Caco-2 (cell line): ENCODE results near the gene DIRAS1. TPM values are rescaled to one million over a fixed set of nuclear protein-coding genes. Genes with fewer than 3 reads are reported as not detected.

ENCODE experiments used
- BruUV-seq: library from RNA; stranded (reverse); fragments of 400-500 nt; replicated peaks from 2 replicates; lab custom pipeline; 2021; lab: Mats Ljungman, UMichigan
- CTCF ChIA-PET: fragments of 300-600 bp; sonication (Branson Sonifier 250); formaldehyde crosslinking; loops from one replicate; lab custom pipeline; 2022; ENCODE audit warnings: antibody characterized with exemption; lab: Charles Lee
- POLR2A ChIA-PET: fragments of 300-600 bp; sonication (Branson Sonifier 250); formaldehyde crosslinking; loops from one replicate; lab custom pipeline; 2022; ENCODE audit warnings: antibody characterized with exemption; lab: Charles Lee
- DNase-seq, 2 experiments: peaks; one replicate each; pipeline versions ENCODE4 v3.0.0 to v3.0.0-alpha.2; 2020 to 2022
- H3K27me3 ChIP-seq: replicated peaks from 2 replicates; pipeline ENCODE4 v1.6.0; 2011; ENCODE audit warnings: low read length; ENCODE audit not compliant: control insufficient read depth, insufficient read depth
- H3K36me3 ChIP-seq: 2 replicates; pipeline ENCODE4 v1.5.1; 2011; ENCODE audit warnings: low read length; ENCODE audit not compliant: control insufficient read depth, insufficient read depth
- H3K4me1 ChIP-seq: fragments of 250-450 bp; sonication (Bioruptor Pico); 2 replicates; pipeline ENCODE4 v1.5.1; 2020; ENCODE audit warnings: mild to moderate bottlenecking
- H3K4me3 ChIP-seq: 2 replicates; pipeline ENCODE4 v1.5.1; 2011; ENCODE audit warnings: low read depth, mild to moderate bottlenecking, control low read depth, low read length
- H3K9me3 ChIP-seq: fragments of 250-450 bp; sonication (Bioruptor Pico); 2 replicates; pipeline ENCODE4 v1.5.1; 2020; ENCODE audit warnings: mild to moderate bottlenecking, moderate library complexity
- H3K27ac Mint-ChIP-seq: one replicate; pipeline ENCODE4 v1.8.0; 2022; ENCODE audit warnings: mixed read lengths; ENCODE audit not compliant: unreplicated experiment
- H3K27me3 Mint-ChIP-seq: one replicate; pipeline ENCODE4 v1.8.0; 2022; ENCODE audit warnings: mixed read lengths; ENCODE audit not compliant: insufficient read depth, unreplicated experiment
- H3K36me3 Mint-ChIP-seq: one replicate; pipeline ENCODE4 v1.8.0; 2022; ENCODE audit warnings: mild to moderate bottlenecking, mixed read lengths; ENCODE audit not compliant: insufficient read depth, unreplicated experiment
- H3K4me1 Mint-ChIP-seq: one replicate; pipeline ENCODE4 v1.8.0; 2022; ENCODE audit warnings: low read depth, mixed read lengths; ENCODE audit not compliant: unreplicated experiment
- H3K4me3 Mint-ChIP-seq: one replicate; pipeline ENCODE4 v1.8.0; 2022; ENCODE audit warnings: mild to moderate bottlenecking, moderate library complexity, mixed read lengths; ENCODE audit not compliant: unreplicated experiment
- H3K9me3 Mint-ChIP-seq: one replicate; pipeline ENCODE4 v1.8.0; 2022; ENCODE audit warnings: mixed read lengths; ENCODE audit not compliant: unreplicated experiment
- intact Hi-C: fragments of 100-400 bp; cut with micrococcal nuclease; formaldehyde crosslinking; loops from one replicate; pipeline ENCODE4 v1.10.0; 2022; ENCODE audit not compliant: unreplicated experiment
- total RNA-seq: library from RNA; stranded (reverse); gene quantifications from 2 replicates; pipeline ENCODE4 v1.2.3, GENCODE V29; 2022
- TF ChIP-seq, protein P1 (sequence below), 2 experiments: fragments of 200-600 bp in 1 of 2; IDR thresholded peaks; 1 replicate in 1 of 2; 2 replicates in 1 of 2; pipeline versions ENCODE4 v1.5.1 to v1.8.0; 2011 to 2022; ENCODE audit warnings: antibody characterized with exemption in 1 of 2, control low read depth in 1 of 2, inconsistent platforms in 1 of 2, low read depth in 1 of 2, low read length in 1 of 2, mild to moderate bottlenecking in 1 of 2, moderate library complexity in 1 of 2; ENCODE audit not compliant: insufficient read depth in 1 of 2, severe bottlenecking in 1 of 2, unreplicated experiment in 1 of 2

DIRAS1 gene
- total RNA-seq, 1 experiment from 2014 or later: 2.3 TPM

DNA sequence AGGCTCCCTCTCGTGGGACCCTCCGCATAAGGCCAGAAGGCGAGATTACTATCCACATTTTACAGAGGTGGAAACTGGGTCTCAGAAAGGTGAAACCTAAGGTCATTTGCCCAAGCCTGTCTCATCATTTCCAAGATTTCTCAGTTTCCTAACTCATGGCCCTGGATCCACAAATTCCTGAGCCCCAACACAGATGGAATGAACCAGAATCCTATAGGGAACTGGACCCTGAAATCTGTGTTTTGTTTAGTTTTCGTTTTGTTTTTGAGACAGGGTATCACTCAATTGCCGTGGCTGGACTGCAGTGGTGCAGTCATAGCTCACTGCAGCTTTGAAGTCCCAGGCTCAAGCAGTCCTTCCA, 18.1 kb downstream of the DIRAS1 start:
- peak overlapping the region; percentile 28 for H3K4me3 ChIP-seq
- H3K4me1 ChIP-seq: no peaks in the 10 kb centered on the region
- CTCF ChIA-PET: no interaction called here
- POLR2A ChIA-PET: interaction anchor here (0.6 kb wide), 1 partner anchor 44 kb away, joined by 3 read pairs; no protein-coding TSS in a partner anchor
- Mint-ChIP-seq H3K27ac (no peak overlapping the region), H3K9me3 (no peaks in the 10 kb centered on the region), H3K36me3 (no peaks in the 10 kb centered on the region), H3K4me3 (peak overlapping the region; percentile 19), H3K4me1 (no peaks in the 10 kb centered on the region), H3K27me3 (peaks cover 24% of the 10 kb centered on the region)
- H3K36me3 ChIP-seq: no peaks in the 10 kb centered on the region
- H3K27me3 ChIP-seq: no peaks in the 10 kb centered on the region
- no TSS peak for BruUV-seq
- no peak for DNase-seq
- intact Hi-C loops: no loop called here
- TF ChIP-seq, protein P1, sequence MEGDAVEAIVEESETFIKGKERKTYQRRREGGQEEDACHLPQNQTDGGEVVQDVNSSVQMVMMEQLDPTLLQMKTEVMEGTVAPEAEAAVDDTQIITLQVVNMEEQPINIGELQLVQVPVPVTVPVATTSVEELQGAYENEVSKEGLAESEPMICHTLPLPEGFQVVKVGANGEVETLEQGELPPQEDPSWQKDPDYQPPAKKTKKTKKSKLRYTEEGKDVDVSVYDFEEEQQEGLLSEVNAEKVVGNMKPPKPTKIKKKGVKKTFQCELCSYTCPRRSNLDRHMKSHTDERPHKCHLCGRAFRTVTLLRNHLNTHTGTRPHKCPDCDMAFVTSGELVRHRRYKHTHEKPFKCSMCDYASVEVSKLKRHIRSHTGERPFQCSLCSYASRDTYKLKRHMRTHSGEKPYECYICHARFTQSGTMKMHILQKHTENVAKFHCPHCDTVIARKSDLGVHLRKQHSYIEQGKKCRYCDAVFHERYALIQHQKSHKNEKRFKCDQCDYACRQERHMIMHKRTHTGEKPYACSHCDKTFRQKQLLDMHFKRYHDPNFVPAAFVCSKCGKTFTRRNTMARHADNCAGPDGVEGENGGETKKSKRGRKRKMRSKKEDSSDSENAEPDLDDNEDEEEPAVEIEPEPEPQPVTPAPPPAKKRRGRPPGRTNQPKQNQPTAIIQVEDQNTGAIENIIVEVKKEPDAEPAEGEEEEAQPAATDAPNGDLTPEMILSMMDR (IDR thresholded peaks at IDR 0.05; ENCODE audit: insufficient read depth in 1 of 2, low read depth in 1 of 2, low read length in 1 of 2, severe bottlenecking in 1 of 2, unreplicated experiment in 1 of 2): no peak
- no peaks in the 10 kb centered on the region for H3K9me3 ChIP-seq

DNA sequence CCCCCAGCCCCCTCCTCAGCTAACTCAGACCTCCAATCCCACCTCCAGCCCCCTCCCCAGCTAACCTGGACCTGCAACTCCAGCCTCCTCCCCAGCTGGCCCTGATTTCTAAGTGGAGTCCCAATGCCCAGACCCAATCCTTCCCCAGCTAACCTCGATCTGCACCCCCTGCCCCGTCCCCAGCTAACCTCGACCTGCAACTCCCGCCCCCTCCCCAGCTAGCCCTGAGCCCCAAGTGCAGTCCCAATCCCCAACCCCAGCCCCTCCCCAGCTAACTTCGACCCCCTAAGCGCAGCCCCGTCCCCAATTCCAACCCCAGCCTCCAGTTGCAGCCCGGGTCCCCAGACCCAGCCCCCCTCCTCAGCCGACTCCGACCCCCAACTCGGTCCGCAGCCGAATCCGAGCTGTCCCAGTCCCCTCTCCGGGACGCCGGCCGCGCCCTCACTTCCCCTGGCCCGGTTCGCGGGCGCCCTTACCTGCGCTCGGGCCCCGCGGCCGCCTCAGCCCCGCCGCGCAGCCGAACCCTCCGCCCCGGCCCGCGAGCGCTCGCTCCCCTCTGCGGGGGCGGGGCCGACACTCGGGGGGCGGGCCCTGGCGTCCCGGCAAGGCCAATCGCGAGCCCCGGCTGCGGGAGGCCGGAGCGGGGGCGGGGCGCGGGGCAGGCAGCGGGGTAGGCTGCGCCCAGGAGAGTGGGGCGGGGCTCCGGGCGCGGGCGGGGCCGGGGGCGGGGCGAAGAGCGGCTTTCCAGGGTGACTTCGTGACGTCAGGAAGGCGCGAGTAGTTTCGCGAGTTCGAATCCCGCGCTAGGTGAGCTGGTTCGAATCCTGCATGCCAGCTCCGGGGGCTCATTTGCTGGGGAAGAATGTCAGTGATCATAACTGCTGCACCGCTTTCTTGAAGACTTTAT, 18.7 kb downstream of the DIRAS1 start, which contains the start of gene GNG7:
GNG7 (minus strand) TSS at position 525 of the 907 bp plus-strand sequence. CDS start 182,006 bp downstream, outside the sequence.
- TF ChIP-seq, protein P1 (IDR thresholded peaks at IDR 0.05; ENCODE audit: insufficient read depth in 1 of 2, low read depth in 1 of 2, low read length in 1 of 2, severe bottlenecking in 1 of 2, unreplicated experiment in 1 of 2): no peak
- CTCF ChIA-PET: no interaction called here
- intact Hi-C loops: no loop called here
- Mint-ChIP-seq H3K9me3 (no peaks in the 10 kb centered on the region), H3K4me1 (no peaks in the 10 kb centered on the region), H3K27me3 (peaks cover 24% of the 10 kb centered on the region), H3K27ac (no peak within 1 kb of the TSS), H3K36me3 (no peaks in the 10 kb centered on the region), H3K4me3 (peak within 1 kb of the TSS; percentile 27)
- POLR2A ChIA-PET: no interaction called here
- Histone ChIP-seq H3K4me3 (peak within 1 kb of the TSS; percentile 49), H3K27me3 (no peaks in the 10 kb centered on the region), H3K9me3 (no peaks in the 10 kb centered on the region), H3K4me1 (no peaks in the 10 kb centered on the region), H3K36me3 (no peaks in the 10 kb centered on the region)
- DNase-seq: peak; percentile 84 to 90
- BruUV-seq: no TSS peak

GRCh38 chr19:2701361-2702169, 19.6 kb downstream of the DIRAS1 start:
- Mint-ChIP-seq H3K4me1 (no peaks in the 10 kb centered on the region), H3K4me3 (peak overlapping the region; percentile 27), H3K9me3 (no peaks in the 10 kb centered on the region), H3K36me3 (no peaks in the 10 kb centered on the region), H3K27me3 (peaks cover 21% of the 10 kb centered on the region), H3K27ac (no peak overlapping the region)
- intact Hi-C loops: no loop called here
- H3K36me3 ChIP-seq: no peaks in the 10 kb centered on the region
- no peaks in the 10 kb centered on the region for H3K9me3 ChIP-seq
- no peaks in the 10 kb centered on the region for H3K4me1 ChIP-seq
- TF ChIP-seq, protein P1 (IDR thresholded peaks at IDR 0.05; ENCODE audit: insufficient read depth in 1 of 2, low read depth in 1 of 2, low read length in 1 of 2, severe bottlenecking in 1 of 2, unreplicated experiment in 1 of 2): no peak
- DNase-seq: no peak
- BruUV-seq: no TSS peak
- peak overlapping the region; percentile 49 for H3K4me3 ChIP-seq
- no peaks in the 10 kb centered on the region for H3K27me3 ChIP-seq
- ChIA-PET POLR2A (no interaction called here), CTCF (interaction anchor here (1.5 kb wide), 1 partner anchor 53 kb away, joined by 3 read pairs; no protein-coding TSS in a partner anchor)
